ENCODE measurements around the gene TNFAIP1. TPM values are rescaled to one million over a fixed set of nuclear protein-coding genes. Genes with fewer than 3 reads are reported as not detected.

The TNFAIP1 gene
- total RNA-seq, 4 donors from 2014 or later: 18.2 to 67.1 (median 38.4) TPM

GRCh38 chr17:28367641-28368305 is 32.2 kb downstream of the TNFAIP1 start:
- Histone ChIP-seq H3K4me1 (peaks cover 0 to 1% of the 10 kb centered on the region in 2 donors), H3K9me3 (no peaks in the 10 kb centered on the region), H3K4me3 (no peak overlapping the region), H3K36me3 (no peaks in the 10 kb centered on the region), H3K27ac (no peak overlapping the region), H3K27me3 (no peaks in the 10 kb centered on the region)
- no peak for DNase-seq
- TF ChIP-seq POLR2A (IDR thresholded peaks at IDR 0.05) (no peak), CTCF (IDR thresholded peaks at IDR 0.05) (no peak)
- intact Hi-C loops (cut with DNase I; ENCODE audit: low total_unique reads): no loop called here

GRCh38 chr17:28368306-28368831 is 32.8 kb downstream of the TNFAIP1 start:
- Histone ChIP-seq H3K4me3 (no peak overlapping the region), H3K36me3 (no peaks in the 10 kb centered on the region), H3K27me3 (no peaks in the 10 kb centered on the region), H3K27ac (no peak overlapping the region), H3K9me3 (no peaks in the 10 kb centered on the region), H3K4me1 (peaks cover 5 to 7% of the 10 kb centered on the region in 2 donors)
- intact Hi-C loops (cut with DNase I; ENCODE audit: low total_unique reads): no loop called here
- no peak for DNase-seq
- TF ChIP-seq POLR2A (IDR thresholded peaks at IDR 0.05) (no peak), CTCF (IDR thresholded peaks at IDR 0.05) (no peak)

- Histone ChIP-seq H3K4me1 (peaks cover 5 to 10% of the 10 kb centered on the region in 2 donors), H3K4me3 (no peak overlapping the region), H3K27ac (no peak overlapping the region), H3K27me3 (no peaks in the 10 kb centered on the region), H3K9me3 (no peaks in the 10 kb centered on the region), H3K36me3 (no peaks in the 10 kb centered on the region)
- intact Hi-C loops (cut with DNase I; ENCODE audit: low total_unique reads): no loop called here
- TF ChIP-seq CTCF (IDR thresholded peaks at IDR 0.05): no peak
- TF ChIP-seq POLR2A (IDR thresholded peaks at IDR 0.05): no peak
- no peak for DNase-seq
These were observed 33.5 kb downstream of the TNFAIP1 start for GRCh38 chr17:28368915-28369683.

GRCh38 chr17:28369684-28370034 is 34.1 kb downstream of the TNFAIP1 start:
- H3K4me1 ChIP-seq: peaks cover 5 to 10% of the 10 kb centered on the region in 2 donors
- H3K27me3 ChIP-seq: no peaks in the 10 kb centered on the region
- no peaks in the 10 kb centered on the region for H3K36me3 ChIP-seq
- no peaks in the 10 kb centered on the region for H3K9me3 ChIP-seq
- no peak for DNase-seq
- TF ChIP-seq CTCF (IDR thresholded peaks at IDR 0.05) (no peak), POLR2A (IDR thresholded peaks at IDR 0.05) (no peak)
- no peak overlapping the region for H3K27ac ChIP-seq
- no peak overlapping the region for H3K4me3 ChIP-seq
- intact Hi-C loops (cut with DNase I; ENCODE audit: low total_unique reads): no loop called here
